ENCODE data around the gene PPP1R12A.

Gene PPP1R12A

DNA sequence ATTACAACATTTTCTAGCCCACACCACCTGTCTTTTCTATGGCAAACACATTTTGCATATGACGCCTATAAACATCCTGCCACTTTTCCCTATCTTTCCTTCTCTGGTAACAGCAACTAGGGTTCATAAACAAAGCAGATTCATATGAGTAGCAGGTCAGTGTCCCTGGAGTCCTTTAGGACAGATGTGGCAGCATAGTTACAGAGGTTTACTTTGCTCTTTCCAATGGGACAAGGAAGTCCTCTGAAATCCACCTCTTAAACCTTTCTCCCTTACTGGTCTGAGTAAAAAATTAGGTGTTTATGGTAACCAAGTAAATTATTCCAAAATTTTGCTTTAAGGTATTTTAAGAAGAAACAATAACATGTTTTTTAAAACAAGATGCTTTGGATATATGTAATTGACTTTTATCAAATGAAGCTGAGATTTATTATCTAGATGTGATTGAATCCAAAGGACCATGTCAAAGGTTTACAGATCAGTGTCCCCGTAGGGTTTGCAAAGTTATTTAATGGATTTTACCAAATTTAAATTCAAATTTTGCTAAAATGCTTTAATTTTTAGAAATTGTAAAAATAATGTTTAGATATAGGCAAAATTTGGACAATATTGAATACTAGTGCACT, 164.9 kb downstream of the PPP1R12A start:
- no peak for DNase-seq (ENCODE audit: low read depth in 2 of 3, low spot score in 2 of 3)

GRCh38 chr12:79769189-79769859, 165.6 kb downstream of the PPP1R12A start:
- no peak for DNase-seq (ENCODE audit: low read depth in 2 of 3, low spot score in 2 of 3)

GRCh38 chr12:79766705-79767464, 168.0 kb downstream of the PPP1R12A start:
- DNase-seq (ENCODE audit: low read depth in 2 of 3, low spot score in 2 of 3): no peak

GRCh38 chr12:79765157-79765556, 169.7 kb downstream of the PPP1R12A start:
- DNase-seq (ENCODE audit: low read depth in 2 of 3, low spot score in 2 of 3): no peak

GRCh38 chr12:79764641-79765040, 170.3 kb downstream of the PPP1R12A start:
- no peak for DNase-seq (ENCODE audit: low read depth in 2 of 3, low spot score in 2 of 3)

DNA sequence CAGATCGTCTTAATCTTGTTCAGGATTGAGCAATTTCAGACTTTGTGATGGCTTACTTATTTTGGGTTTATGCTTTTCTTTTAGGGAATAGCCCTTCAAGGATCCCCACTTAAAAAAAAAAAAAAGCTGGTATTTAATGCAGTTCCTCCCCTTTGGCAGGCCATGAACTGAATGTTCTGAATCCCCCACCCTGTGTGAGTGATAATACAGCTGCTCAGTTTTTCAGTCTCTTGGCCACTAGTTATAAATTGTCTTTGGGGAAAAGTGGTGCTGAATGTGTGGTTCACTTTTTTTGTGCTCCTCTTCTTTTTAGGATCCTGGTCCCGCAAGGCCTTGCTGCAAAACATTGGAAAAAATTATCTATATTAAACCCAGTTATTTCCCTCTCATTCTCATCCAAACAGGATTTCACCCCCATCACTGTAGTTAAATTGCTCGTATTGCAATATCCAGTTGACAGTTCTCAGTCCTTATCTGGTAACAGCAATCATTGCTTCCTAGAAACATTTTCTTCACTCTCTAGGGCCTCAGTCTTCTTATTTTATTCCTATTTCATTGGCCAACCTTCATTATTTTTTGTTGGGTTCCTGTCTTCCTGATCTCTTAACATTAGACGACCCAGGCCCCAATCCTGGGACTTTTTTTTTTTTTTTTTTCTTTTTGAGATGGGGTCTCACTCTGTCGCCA, 171.0 kb downstream of the PPP1R12A start:
- DNase-seq (ENCODE audit: low read depth in 2 of 3, low spot score in 2 of 3): no peak

DNA sequence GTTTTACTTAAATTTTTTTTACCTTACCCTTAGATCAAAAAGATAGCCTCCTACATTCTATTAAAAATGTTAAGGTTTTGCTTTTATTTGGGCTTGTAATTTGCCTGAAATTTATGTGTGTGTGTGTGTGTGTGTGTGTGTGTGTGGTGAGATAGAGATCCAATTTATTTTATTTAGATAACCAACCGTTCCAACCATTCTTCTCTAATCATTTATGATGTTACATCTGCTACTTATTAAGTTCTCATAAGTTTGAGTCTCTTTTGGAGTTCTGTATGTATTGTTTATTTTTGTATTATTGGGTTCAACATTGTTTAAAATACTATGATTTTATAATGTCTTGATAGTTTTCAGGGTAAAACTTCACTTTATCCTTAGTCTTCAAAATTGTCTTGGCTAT, 173.6 kb downstream of the PPP1R12A start:
- DNase-seq (ENCODE audit: low read depth in 2 of 3, low spot score in 2 of 3): no peak

GRCh38 chr12:79747274-79747673, 187.6 kb downstream of the PPP1R12A start:
- no peak for DNase-seq (ENCODE audit: low read depth in 2 of 3, low spot score in 2 of 3)

- DNase-seq (ENCODE audit: low read depth in 2 of 3, low spot score in 2 of 3): no peak
Observed at GRCh38 chr12:79737875-79738718, 196.8 kb downstream of the PPP1R12A start.

DNA sequence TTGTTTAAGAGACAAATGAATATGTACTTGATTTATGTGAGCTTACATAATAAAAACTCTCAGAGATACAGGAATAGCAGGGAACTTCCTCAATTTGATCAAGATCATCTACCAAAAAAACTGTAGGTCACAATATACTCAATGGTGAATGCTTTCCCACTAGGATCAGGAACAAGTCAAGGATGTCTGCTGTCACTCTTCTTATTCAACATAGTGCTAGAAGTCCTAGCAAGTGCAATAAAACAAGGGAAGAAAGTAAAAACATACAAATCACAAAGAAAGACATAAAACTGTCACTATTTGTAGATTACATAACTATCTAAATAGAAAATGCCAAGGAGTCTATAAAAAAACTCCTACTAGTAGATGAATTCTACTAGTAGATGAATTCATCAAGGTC, 202.3 kb downstream of the PPP1R12A start:
- DNase-seq (ENCODE audit: low read depth in 2 of 3, low spot score in 2 of 3): no peak

DNA sequence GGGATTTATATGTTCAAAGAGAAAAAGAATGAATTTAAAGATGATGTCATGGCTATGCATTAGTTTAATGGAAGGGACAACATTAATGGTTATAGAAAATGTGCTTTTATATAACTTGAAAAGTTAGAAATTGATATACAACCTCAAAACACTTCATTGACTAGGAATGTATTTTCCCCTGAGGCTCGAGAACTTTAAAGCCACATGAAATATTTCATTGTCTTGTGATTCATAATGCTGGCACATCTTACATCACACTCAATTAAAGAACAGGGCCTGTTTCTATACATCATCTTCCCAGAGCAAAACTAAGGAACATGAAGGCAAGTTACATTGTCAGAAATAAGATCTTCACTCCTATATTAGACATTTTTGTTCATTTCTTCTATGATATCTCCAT, 208.9 kb downstream of the PPP1R12A start:
- no peak for DNase-seq (ENCODE audit: low read depth in 2 of 3, low spot score in 2 of 3)
